Parathyroid adenoma (tissue), 2 donors: ENCODE measurements around the gene FCGR2B.
"Not testable (repeated sequence)": the region's sequence is repeated elsewhere in the genome, so short reads cannot be mapped to it uniquely, and the experiment has no call there.

Source experiments
- H2AFZ ChIP-seq: fragments of 300-600 bp; sonication (generic); one replicate; pipeline ENCODE4 v1.7.0; 2017; ENCODE audit warnings: antibody characterized with exemption, mild to moderate bottlenecking
- H3K27ac ChIP-seq: fragments of 300-600 bp; sonication (generic); one replicate; pipeline ENCODE4 v1.7.0; 2017
- H3K27me3 ChIP-seq: fragments of 300-600 bp; sonication (generic); one replicate; pipeline ENCODE4 v1.7.0; 2017; ENCODE audit warnings: low read length; ENCODE audit not compliant: control insufficient read depth, insufficient read depth
- H3K36me3 ChIP-seq: fragments of 300-600 bp; sonication (generic); one replicate; pipeline ENCODE4 v1.7.0; 2017; ENCODE audit warnings: low read length; ENCODE audit not compliant: control insufficient read depth, insufficient read depth
- H3K4me1 ChIP-seq: fragments of 300-600 bp; sonication (generic); one replicate; pipeline ENCODE4 v1.7.0; 2017; ENCODE audit warnings: control low read depth
- H3K4me2 ChIP-seq: fragments of 300-600 bp; sonication (generic); one replicate; pipeline ENCODE4 v1.7.0; 2017; ENCODE audit warnings: low read length
- H3K4me3 ChIP-seq: fragments of 300-600 bp; sonication (generic); one replicate; pipeline ENCODE4 v1.7.0; 2017; ENCODE audit warnings: low read depth, low read length
- H3K79me2 ChIP-seq: fragments of 300-600 bp; sonication (generic); one replicate; pipeline ENCODE4 v1.7.0; 2017; ENCODE audit warnings: control low read depth
- H3K9ac ChIP-seq: fragments of 300-600 bp; sonication (generic); one replicate; pipeline ENCODE4 v1.7.0; 2017; ENCODE audit warnings: mild to moderate bottlenecking
- H3K9me3 ChIP-seq: fragments of 300-600 bp; sonication (generic); one replicate; pipeline ENCODE4 v1.7.0; 2017; ENCODE audit warnings: low read length; ENCODE audit not compliant: control insufficient read depth
- CTCF ChIP-seq: fragments of 300-600 bp; sonication (generic); IDR thresholded peaks from one replicate; pipeline ENCODE4 v1.7.0; 2017; ENCODE audit warnings: antibody characterized with exemption, mild to moderate bottlenecking
- donor health status: primary hyperparathyroidism.

FCGR2B gene

GRCh38 chr1:161631076-161631475, 31.9 kb upstream of the FCGR2B start, which contains the start of gene FCGR3B:
Gene FCGR3B, minus strand, starts transcription at chr1:161631176. Its CDS starts 82 bp downstream, at chr1:161631094.
- H2AFZ ChIP-seq, result no peak within 1 kb of the TSS
- no peaks in the 10 kb centered on the region for H3K9me3 ChIP-seq
- H3K27ac ChIP-seq, result no peak within 1 kb of the TSS
- H3K27me3 ChIP-seq, result no peaks in the 10 kb centered on the region
- TF ChIP-seq CTCF, result no peak
- no peaks in the 10 kb centered on the region for H3K79me2 ChIP-seq
- H3K36me3 ChIP-seq, result no peaks in the 10 kb centered on the region
- no peak within 1 kb of the TSS for H3K4me3 ChIP-seq
- H3K9ac ChIP-seq, result no peak within 1 kb of the TSS
- no peak within 1 kb of the TSS for H3K4me2 ChIP-seq
- no peaks in the 10 kb centered on the region for H3K4me1 ChIP-seq

GRCh38 chr1:161634993-161635392, 27.9 kb upstream of the FCGR2B start:
- not testable (repeated sequence) for H3K4me2 ChIP-seq, H3K27ac ChIP-seq, H3K36me3 ChIP-seq, H3K27me3 ChIP-seq, H2AFZ ChIP-seq, H3K4me3 ChIP-seq, H3K9me3 ChIP-seq, H3K79me2 ChIP-seq, H3K4me1 ChIP-seq, H3K9ac ChIP-seq

GRCh38 chr1:161636189-161636782, 26.7 kb upstream of the FCGR2B start:
- not testable (repeated sequence) for H2AFZ ChIP-seq, H3K9ac ChIP-seq, H3K27ac ChIP-seq, H3K9me3 ChIP-seq, H3K27me3 ChIP-seq, H3K4me3 ChIP-seq, H3K4me2 ChIP-seq, H3K36me3 ChIP-seq, H3K79me2 ChIP-seq, H3K4me1 ChIP-seq

- not testable (repeated sequence) for H3K79me2 ChIP-seq, H2AFZ ChIP-seq, H3K36me3 ChIP-seq, H3K4me3 ChIP-seq, H3K27ac ChIP-seq, H3K9me3 ChIP-seq, H3K4me1 ChIP-seq, H3K9ac ChIP-seq, H3K27me3 ChIP-seq, H3K4me2 ChIP-seq
Measured at GRCh38 chr1:161636976-161637375, 26.0 kb upstream of the FCGR2B start.

DNA sequence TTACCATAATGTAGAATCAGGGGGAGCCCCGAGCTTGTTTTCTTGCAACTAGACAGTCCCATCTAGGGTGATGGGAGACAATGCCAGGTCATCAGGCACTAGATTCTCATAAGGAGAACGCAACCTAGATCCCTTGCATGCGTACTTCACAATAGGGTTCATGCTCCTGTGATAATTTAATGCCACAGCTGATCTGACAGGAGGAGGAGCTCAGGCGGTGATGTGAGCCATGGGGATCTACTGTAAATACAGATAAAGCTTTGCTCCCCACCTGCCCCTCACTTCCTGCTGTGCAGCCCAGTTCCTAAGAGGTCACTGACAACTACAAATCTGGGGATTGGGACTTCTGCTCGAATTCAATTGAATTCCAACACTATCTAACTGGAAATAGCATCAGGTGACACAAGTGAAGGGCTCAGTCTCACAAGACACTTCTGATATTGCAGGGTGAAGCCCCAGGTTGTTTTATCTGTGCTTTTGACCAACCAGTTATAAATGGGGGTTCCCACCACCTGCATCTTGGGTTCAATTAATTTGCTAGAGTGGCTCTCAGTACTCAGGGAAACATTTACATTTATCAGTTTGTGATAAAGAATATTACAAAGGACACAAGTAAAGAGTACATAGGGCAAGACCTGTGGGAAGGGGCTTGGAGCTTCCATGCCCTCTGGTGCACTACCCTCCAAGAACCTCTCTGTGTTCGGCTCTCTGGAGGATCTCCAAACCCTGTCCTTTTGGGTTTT, 24.5 kb upstream of the FCGR2B start:
- not testable (repeated sequence) for H3K9ac ChIP-seq, H3K27ac ChIP-seq, H2AFZ ChIP-seq, H3K4me3 ChIP-seq, H3K4me2 ChIP-seq, H3K36me3 ChIP-seq, H3K79me2 ChIP-seq, H3K27me3 ChIP-seq, H3K4me1 ChIP-seq, H3K9me3 ChIP-seq

DNA sequence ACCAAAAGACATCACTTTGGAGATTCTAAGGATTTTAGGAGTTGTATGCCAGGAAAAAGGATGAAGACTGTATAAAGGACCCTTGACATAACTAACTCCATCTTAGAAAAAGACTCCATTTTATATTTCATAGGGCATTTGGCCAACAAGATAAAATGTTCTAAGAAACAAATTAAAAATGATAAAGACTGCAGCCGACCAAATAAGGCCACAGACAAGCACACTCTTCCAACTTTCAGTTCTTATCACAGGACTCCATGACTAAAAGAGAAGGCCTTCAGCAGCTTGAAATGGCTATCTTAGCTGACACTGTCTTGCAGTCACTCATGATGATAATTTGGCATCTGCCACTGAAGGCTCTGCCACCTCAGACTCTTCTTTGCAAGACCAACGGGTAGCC, 23.7 kb upstream of the FCGR2B start:
- not testable (repeated sequence) for H3K9ac ChIP-seq, H3K27me3 ChIP-seq, H3K36me3 ChIP-seq, H3K9me3 ChIP-seq, H3K79me2 ChIP-seq, H3K4me2 ChIP-seq, H3K4me3 ChIP-seq, H3K27ac ChIP-seq, H2AFZ ChIP-seq, H3K4me1 ChIP-seq

DNA sequence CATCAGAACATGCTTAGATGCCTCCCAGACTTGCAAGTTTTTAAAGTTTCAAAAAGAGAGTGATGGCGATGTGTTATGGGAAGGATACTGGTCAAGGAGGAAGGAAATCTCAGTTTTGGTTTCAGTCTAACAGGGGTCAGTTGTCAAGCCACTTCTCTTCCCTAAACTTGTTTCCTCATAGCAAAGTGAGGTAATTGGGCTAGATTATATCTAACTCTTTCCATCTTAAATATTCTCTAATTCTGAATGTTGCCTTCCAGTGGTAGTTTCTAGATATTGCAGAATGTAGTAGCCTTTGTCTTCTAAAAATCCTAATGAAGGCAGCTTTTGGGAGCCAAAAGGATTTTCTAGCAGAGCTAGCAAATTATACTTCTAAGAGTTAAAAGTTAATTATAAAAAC, 20.2 kb upstream of the FCGR2B start:
- not testable (repeated sequence) for H3K27ac ChIP-seq, H3K36me3 ChIP-seq, H3K4me1 ChIP-seq, H3K79me2 ChIP-seq, H3K27me3 ChIP-seq, H3K4me3 ChIP-seq, H2AFZ ChIP-seq, H3K9me3 ChIP-seq, H3K9ac ChIP-seq, H3K4me2 ChIP-seq

DNA sequence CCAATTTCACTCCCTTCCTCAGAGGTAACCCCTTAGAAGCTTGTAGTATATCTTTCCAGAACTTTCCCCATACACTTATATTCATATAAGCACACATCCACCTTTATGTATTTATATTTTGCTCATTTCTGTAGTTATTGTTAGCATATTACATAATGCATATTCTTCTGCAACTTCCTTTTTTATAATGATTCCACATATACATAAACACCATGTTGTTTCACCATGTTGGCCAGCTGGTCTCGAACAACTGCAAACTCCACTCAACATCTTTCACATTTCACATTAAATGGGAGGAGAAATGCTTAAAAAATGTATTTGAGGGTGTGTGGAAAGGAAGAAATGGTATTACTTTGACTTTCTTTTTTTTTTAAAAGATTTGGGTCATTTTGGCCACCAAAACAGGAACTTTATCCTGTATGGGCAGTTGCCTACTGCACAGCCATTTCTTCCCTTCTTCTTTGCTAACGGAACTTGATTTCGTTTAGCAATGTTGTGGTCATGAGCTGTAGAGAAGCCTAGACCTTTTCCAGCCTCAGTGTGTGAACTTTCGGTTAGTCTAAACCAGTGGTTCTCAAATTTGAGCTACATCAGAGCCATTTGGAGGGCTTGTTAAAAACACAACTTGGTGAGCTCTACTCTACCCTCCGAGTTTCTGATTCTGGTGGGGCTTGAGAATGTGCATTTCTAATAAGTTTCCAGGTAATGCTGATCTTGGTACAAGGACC, 19.3 kb upstream of the FCGR2B start:
- H3K27ac ChIP-seq, H2AFZ ChIP-seq, H3K4me1 ChIP-seq: not testable (repeated sequence)

DNA sequence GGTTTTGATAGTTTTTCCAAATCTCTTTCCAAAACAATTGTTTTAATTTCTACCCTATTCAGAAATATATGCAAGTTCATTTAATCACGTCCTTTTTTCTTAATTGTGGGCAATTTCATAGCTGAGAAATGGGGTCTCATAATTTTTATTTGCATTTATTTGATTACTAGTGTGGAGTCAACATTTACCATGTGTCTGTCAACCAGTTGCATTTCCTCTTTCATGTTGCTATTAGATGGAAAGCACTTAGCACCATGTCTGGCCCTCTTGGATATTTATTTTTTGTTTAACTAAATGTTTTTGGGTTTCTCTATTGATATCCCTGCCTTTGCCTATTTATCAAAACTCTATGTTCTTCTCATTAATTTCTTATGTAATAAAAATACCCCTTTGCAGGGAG, 18.1 kb upstream of the FCGR2B start:
- H3K79me2 ChIP-seq, H3K9ac ChIP-seq, H3K4me1 ChIP-seq, H3K27me3 ChIP-seq, H2AFZ ChIP-seq, H3K9me3 ChIP-seq, H3K27ac ChIP-seq, H3K36me3 ChIP-seq, H3K4me2 ChIP-seq, H3K4me3 ChIP-seq: not testable (repeated sequence)

More for the DNA sequence above, 19.3 kb upstream of the FCGR2B start:
- H3K27me3 ChIP-seq, H3K4me2 ChIP-seq, H3K4me3 ChIP-seq, H3K36me3 ChIP-seq, H3K79me2 ChIP-seq, H3K9ac ChIP-seq, H3K9me3 ChIP-seq: not testable (repeated sequence)
